B cell (primary cell): Measurements from ENCODE around the gene RIN2. TPM values are rescaled to one million over a fixed set of nuclear protein-coding genes. Genes with fewer than 3 reads are reported as not detected.

Experiments
- ATAC-seq: fragments of 200-7000 bp; cut with Tn5 transposase; one replicate; pipeline ENCODE4 v1.10.0; 2021; ENCODE audit warnings: low read depth, mild to moderate bottlenecking, moderate number of reproducible peaks, moderate library complexity
- CTCF ChIA-PET: fragments of 350-600 bp; sonication (Branson Sonifier 250); formaldehyde crosslinking; loops from one replicate; lab custom pipeline; 2021; ENCODE audit warnings: antibody characterized with exemption, inconsistent platforms; lab: Charles Lee
- POLR2A ChIA-PET: fragments of 350-600 bp; sonication (Branson Sonifier 250); formaldehyde crosslinking; loops from one replicate; lab custom pipeline; 2021; ENCODE audit warnings: antibody characterized with exemption; lab: Charles Lee
- DNase-seq: peaks from one replicate; pipeline ENCODE4 v3.0.0; 2013
- H2AFZ ChIP-seq: 2 replicates; pipeline ENCODE4 v1.6.1; 2012; ENCODE audit warnings: mild to moderate bottlenecking, low read depth, low read length; ENCODE audit not compliant: insufficient read depth, poor library complexity, severe bottlenecking
- H3K27ac ChIP-seq, 2 donors: 1 replicate in 1 of 2; 2 replicates in 1 of 2; pipeline ENCODE4 v1.5.1; 2012 to 2013; ENCODE audit warnings: low read length in 2 of 2, mild to moderate bottlenecking in 2 of 2, moderate library complexity in 1 of 2
- H3K27me3 ChIP-seq, 4 experiments: fragments of 200-600 bp in 1 of 4; sonication (generic) in 1 of 4; replicated peaks in 1 of 4; 1 replicate in 2 of 4; 2 replicates in 2 of 4; pipeline versions ENCODE4 v1.6.1 to v1.7.0; 2013 to 2016; ENCODE audit warnings: low read length in 3 of 4, mild to moderate bottlenecking in 2 of 4, mixed read lengths in 1 of 4, moderate library complexity in 1 of 4; ENCODE audit not compliant: insufficient read depth in 4 of 4, control insufficient read depth in 3 of 4; ENCODE audit errors: control extremely low read depth in 1 of 4
- H3K36me3 ChIP-seq, 2 experiments: replicated peaks in 1 of 2; 1 replicate in 1 of 2; 2 replicates in 1 of 2; pipeline versions ENCODE4 v1.6.1 to v1.7.1; 2013; ENCODE audit warnings: low read length in 1 of 2; ENCODE audit not compliant: insufficient read depth in 2 of 2, control insufficient read depth in 1 of 2; ENCODE audit errors: control extremely low read depth in 1 of 2, extremely low read depth in 1 of 2
- H3K4me1 ChIP-seq, 2 donors: fragments of 200-600 bp in 1 of 2; sonication (generic) in 1 of 2; 1 replicate in 1 of 2; 2 replicates in 1 of 2; pipeline versions ENCODE4 v1.5.1 to v1.6.1; 2013 to 2017; ENCODE audit warnings: low read length in 2 of 2; ENCODE audit not compliant: control insufficient read depth in 2 of 2, insufficient read depth in 2 of 2
- H3K4me2 ChIP-seq: replicated peaks from 2 replicates; pipeline ENCODE3; 2012; ENCODE audit warnings: mild to moderate bottlenecking, low read depth, low read length; ENCODE audit not compliant: poor library complexity, severe bottlenecking
- H3K4me3 ChIP-seq, 5 experiments: fragments of 200-600 bp in 1 of 5; sonication (generic) in 1 of 5; 1 replicate in 3 of 5; 2 replicates in 2 of 5; pipeline versions ENCODE4 v1.5.1 to v1.7.0; 2011 to 2016; ENCODE audit warnings: low read length in 4 of 5, mild to moderate bottlenecking in 4 of 5, low read depth in 2 of 5, control low read depth in 1 of 5, moderate library complexity in 1 of 5; ENCODE audit not compliant: insufficient read depth in 1 of 5; ENCODE audit errors: control extremely low read depth in 1 of 5, extremely low read depth in 1 of 5
- H3K79me2 ChIP-seq: fragments of 200-600 bp; sonication (generic); one replicate; pipeline ENCODE4 v1.6.0; 2016; ENCODE audit warnings: low read length; ENCODE audit not compliant: control insufficient read depth, insufficient read depth
- H3K9ac ChIP-seq: fragments of 200-600 bp; sonication (generic); 2 replicates; pipeline ENCODE4 v1.6.1; 2017; ENCODE audit warnings: mild to moderate bottlenecking, low read length, moderate library complexity
- H3K9me3 ChIP-seq, 3 donors: one replicate each; pipeline versions ENCODE4 v1.6.1 to v1.7.1; 2013; ENCODE audit warnings: low read length in 2 of 3; ENCODE audit not compliant: control insufficient read depth in 2 of 3, insufficient read depth in 1 of 3; ENCODE audit errors: control extremely low read depth in 1 of 3
- H4K20me1 ChIP-seq: 2 replicates; pipeline ENCODE4 v1.6.0; 2012; ENCODE audit warnings: mild to moderate bottlenecking, low read length; ENCODE audit not compliant: insufficient read depth, control insufficient read depth, poor library complexity, severe bottlenecking
- H3K27ac Mint-ChIP-seq: one replicate; pipeline ENCODE4 v1.8.0; 2021; ENCODE audit warnings: mixed read lengths
- H3K27me3 Mint-ChIP-seq: one replicate; pipeline ENCODE4 v1.8.0; 2021; ENCODE audit warnings: mixed read lengths
- H3K4me1 Mint-ChIP-seq: one replicate; pipeline ENCODE4 v1.8.0; 2021; ENCODE audit warnings: mixed read lengths
- H3K4me3 Mint-ChIP-seq: one replicate; pipeline ENCODE4 v1.8.0; 2021; ENCODE audit warnings: mixed read lengths
- H3K9me3 Mint-ChIP-seq: one replicate; pipeline ENCODE4 v1.8.0; 2022; ENCODE audit warnings: mixed read lengths; ENCODE audit not compliant: insufficient read depth
- EZH2 ChIP-seq: IDR thresholded peaks from 2 replicates; pipeline ENCODE4 v1.6.1; 2012; ENCODE audit warnings: borderline replicate concordance, low read depth, mild to moderate bottlenecking, moderate library complexity, low read length; ENCODE audit not compliant: insufficient read depth, poor library complexity, severe bottlenecking
- WGBS: methylation state at CpG from one replicate; pipeline ENCODE4 v1.1.5; 2013; ENCODE audit warnings: missing lambda C conversion rate; ENCODE audit not compliant: insufficient coverage; 5-methylcytosine and 5-hydroxymethylcytosine counted together
- intact Hi-C: fragments of 100-400 bp; cut with micrococcal nuclease; formaldehyde crosslinking; loops from one replicate; pipeline ENCODE4 v1.10.0; 2022
- polyA plus RNA-seq: library from polyadenylated mRNA; depleted of rRNA; stranded (reverse); fragments of >200 nt; gene quantifications from 2 replicates; pipeline ENCODE4 v1.2.3, GENCODE V29; 2012
- total RNA-seq, 2 donors: library from RNA; stranded (reverse); fragments of 120-200 nt in 1 of 2; gene quantifications; 1 replicate in 1 of 2; 2 replicates in 1 of 2; pipeline versions ENCODE4 v1.2.3 to v1.2.4, GENCODE V29; 2013 to 2022
- TF ChIP-seq, protein P1 (sequence below): fragments of 200-600 bp; IDR thresholded peaks from one replicate; pipeline ENCODE4 v1.8.0; 2022; ENCODE audit warnings: antibody characterized with exemption, mild to moderate bottlenecking

The RIN2 gene
- total and polyA plus RNA-seq, 2 donors (not counting 1 experiment from before 2014, with no cell fraction given) = 0.15 to 0.32 TPM

DNA sequence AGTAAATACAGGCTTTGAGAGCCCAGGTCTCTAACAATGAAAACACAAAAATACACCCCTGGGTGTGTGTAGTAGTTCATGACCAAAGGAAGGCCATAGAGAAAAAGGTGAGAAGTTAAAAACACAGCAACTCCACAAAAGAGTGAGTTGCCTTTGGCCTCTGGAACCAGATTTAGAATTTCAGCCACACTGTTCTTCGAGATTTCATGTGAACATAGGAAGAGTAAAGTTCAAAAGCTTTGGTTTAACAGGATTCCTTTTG, 43.5 kb upstream of the RIN2 start:
- Histone ChIP-seq H3K4me3 (no peak overlapping the region), H3K9ac (no peak overlapping the region), H3K4me1 (no peaks in the 10 kb centered on the region), H3K4me2 (no peak overlapping the region), H3K79me2 (no peaks in the 10 kb centered on the region), H3K36me3 (no peaks in the 10 kb centered on the region), H3K27ac (no peak overlapping the region), H3K9me3 (peaks cover 0 to 23% (median 19%) of the 10 kb centered on the region in 3 donors), H4K20me1 (no peaks in the 10 kb centered on the region), H3K27me3 (no peaks in the 10 kb centered on the region), H2AFZ (no peak overlapping the region)
- Mint-ChIP-seq H3K27ac (no peak overlapping the region), H3K9me3 (peaks cover 8% of the 10 kb centered on the region), H3K4me3 (no peak overlapping the region), H3K4me1 (no peaks in the 10 kb centered on the region), H3K27me3 (peaks cover 3% of the 10 kb centered on the region)
- WGBS = 100% methylated on average over 1 of the region's 1 CpG
- ChIA-PET CTCF (interaction anchor here (1.1 kb wide), 1 partner anchor 17 kb away, joined by 4 read pairs; no protein-coding TSS in a partner anchor), POLR2A (no interaction called here)
- no peak for ATAC-seq
- intact Hi-C loops = no loop called here
- TF ChIP-seq, protein P1, sequence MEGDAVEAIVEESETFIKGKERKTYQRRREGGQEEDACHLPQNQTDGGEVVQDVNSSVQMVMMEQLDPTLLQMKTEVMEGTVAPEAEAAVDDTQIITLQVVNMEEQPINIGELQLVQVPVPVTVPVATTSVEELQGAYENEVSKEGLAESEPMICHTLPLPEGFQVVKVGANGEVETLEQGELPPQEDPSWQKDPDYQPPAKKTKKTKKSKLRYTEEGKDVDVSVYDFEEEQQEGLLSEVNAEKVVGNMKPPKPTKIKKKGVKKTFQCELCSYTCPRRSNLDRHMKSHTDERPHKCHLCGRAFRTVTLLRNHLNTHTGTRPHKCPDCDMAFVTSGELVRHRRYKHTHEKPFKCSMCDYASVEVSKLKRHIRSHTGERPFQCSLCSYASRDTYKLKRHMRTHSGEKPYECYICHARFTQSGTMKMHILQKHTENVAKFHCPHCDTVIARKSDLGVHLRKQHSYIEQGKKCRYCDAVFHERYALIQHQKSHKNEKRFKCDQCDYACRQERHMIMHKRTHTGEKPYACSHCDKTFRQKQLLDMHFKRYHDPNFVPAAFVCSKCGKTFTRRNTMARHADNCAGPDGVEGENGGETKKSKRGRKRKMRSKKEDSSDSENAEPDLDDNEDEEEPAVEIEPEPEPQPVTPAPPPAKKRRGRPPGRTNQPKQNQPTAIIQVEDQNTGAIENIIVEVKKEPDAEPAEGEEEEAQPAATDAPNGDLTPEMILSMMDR = no peak
- TF ChIP-seq EZH2 = no peak
- DNase-seq = no peak

DNA sequence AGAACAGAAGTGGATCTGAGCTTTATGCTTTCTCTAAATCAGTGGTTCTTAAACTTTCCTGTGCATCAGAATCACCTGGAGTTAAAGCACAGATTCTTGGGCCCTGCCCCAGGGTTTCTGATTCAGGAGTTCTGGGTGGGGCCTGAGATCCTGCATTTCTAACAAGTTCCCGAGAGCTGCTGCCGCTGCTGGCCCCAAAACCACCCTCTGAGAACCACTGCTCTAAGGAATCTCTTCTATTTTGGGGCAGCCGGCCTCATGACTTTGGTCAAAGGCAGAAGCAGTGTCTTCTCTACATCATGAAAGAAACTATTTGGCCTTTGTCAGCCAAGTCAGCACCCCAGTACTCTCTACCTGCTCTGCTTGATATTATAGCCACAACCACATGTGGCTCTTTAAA, 42.1 kb upstream of the RIN2 start:
- H3K4me1 Mint-ChIP-seq = no peaks in the 10 kb centered on the region
- ChIA-PET CTCF (interaction anchor here (1.0 kb wide), 1 partner anchor 10 kb away, joined by 4 read pairs; no protein-coding TSS in a partner anchor), POLR2A (no interaction called here)
- TF ChIP-seq EZH2 = no peak
- TF ChIP-seq, protein P1 = no peak
- 100% methylated on average over 2 of the region's 3 CpGs for WGBS
- no peaks in the 10 kb centered on the region for H4K20me1 ChIP-seq
- H3K27ac ChIP-seq = no peak overlapping the region
- no peak overlapping the region for H3K4me2 ChIP-seq
- H3K27ac Mint-ChIP-seq = no peak overlapping the region
- no peaks in the 10 kb centered on the region for H3K36me3 ChIP-seq
- no peaks in the 10 kb centered on the region for H3K79me2 ChIP-seq
- no peak for ATAC-seq
- no peaks in the 10 kb centered on the region for H3K27me3 ChIP-seq
- H3K4me1 ChIP-seq = no peaks in the 10 kb centered on the region
- no peak overlapping the region for H3K9ac ChIP-seq
- peaks cover 8% of the 10 kb centered on the region for H3K9me3 Mint-ChIP-seq
- H3K27me3 Mint-ChIP-seq = peaks cover 8% of the 10 kb centered on the region
- no peak overlapping the region for H3K4me3 ChIP-seq
- no peak overlapping the region for H3K4me3 Mint-ChIP-seq
- DNase-seq = no peak
- H2AFZ ChIP-seq = no peak overlapping the region
- intact Hi-C loops = no loop called here
- peaks cover 0 to 23% (median 19%) of the 10 kb centered on the region in 3 donors for H3K9me3 ChIP-seq
